Astrocyte (in vitro differentiated cells and primary cell): ENCODE measurements around the gene AJAP1. TPM values are rescaled to one million over a fixed set of nuclear protein-coding genes. Genes with fewer than 3 reads are reported as not detected.

ENCODE experiments used
- DNase-seq: peaks from one replicate; pipeline ENCODE4 v3.0.0-alpha.2; 2010; ENCODE audit warnings: low read depth
- FAIRE-seq: peaks from 2 replicates; lab custom pipeline; 2011; peaks lifted over from hg19 to GRCh38; lab: Jason Lieb, UNC
- H2AFZ ChIP-seq: 2 replicates; pipeline ENCODE4 v1.6.0; 2012; ENCODE audit warnings: low read depth, low read length, inconsistent platforms
- H3K27ac ChIP-seq: 2 replicates; pipeline ENCODE4 v1.5.1; 2011; ENCODE audit warnings: low read depth, low read length, inconsistent platforms
- H3K27me3 ChIP-seq: 2 replicates; pipeline ENCODE4 v1.6.0; 2011; ENCODE audit warnings: low read length, inconsistent platforms; ENCODE audit not compliant: insufficient read depth
- H3K36me3 ChIP-seq: 2 replicates; pipeline ENCODE4 v1.5.1; 2011; ENCODE audit warnings: low read length, inconsistent platforms; ENCODE audit not compliant: insufficient read depth
- H3K4me1 ChIP-seq: 2 replicates; pipeline ENCODE4 v1.5.1; 2011; ENCODE audit warnings: low read length, inconsistent platforms; ENCODE audit not compliant: insufficient read depth
- H3K4me2 ChIP-seq: 2 replicates; pipeline ENCODE4 v1.6.0; 2012; ENCODE audit warnings: low read length, inconsistent platforms
- H3K4me3 ChIP-seq: 2 replicates; pipeline ENCODE4 v1.5.1; 2011; ENCODE audit warnings: low read depth, mild to moderate bottlenecking, low read length, inconsistent platforms; ENCODE audit not compliant: insufficient read depth
- H3K79me2 ChIP-seq: 2 replicates; pipeline ENCODE4 v1.6.0; 2012; ENCODE audit warnings: mild to moderate bottlenecking, low read length, inconsistent platforms; ENCODE audit not compliant: insufficient read depth
- H3K9ac ChIP-seq: 2 replicates; pipeline ENCODE4 v1.6.0; 2012; ENCODE audit warnings: mild to moderate bottlenecking, low read length, inconsistent platforms
- H3K9me3 ChIP-seq: 2 replicates; pipeline ENCODE4 v1.5.1; 2012; ENCODE audit warnings: low read depth, mild to moderate bottlenecking, low read length, inconsistent platforms; ENCODE audit not compliant: insufficient read depth
- H4K20me1 ChIP-seq: 2 replicates; pipeline ENCODE4 v1.6.0; 2012; ENCODE audit warnings: low read length, inconsistent platforms; ENCODE audit not compliant: insufficient read depth
- H3K27ac Mint-ChIP-seq: one replicate; pipeline ENCODE4 v1.8.0; 2021; ENCODE audit warnings: mild to moderate bottlenecking, mixed read lengths; ENCODE audit not compliant: unreplicated experiment
- H3K27me3 Mint-ChIP-seq: one replicate; pipeline ENCODE4 v1.8.0; 2021; ENCODE audit warnings: low read depth, mixed read lengths; ENCODE audit not compliant: unreplicated experiment
- H3K36me3 Mint-ChIP-seq: one replicate; pipeline ENCODE4 v1.8.0; 2021; ENCODE audit warnings: low read depth, mixed read lengths; ENCODE audit not compliant: unreplicated experiment
- H3K4me1 Mint-ChIP-seq: one replicate; pipeline ENCODE4 v1.8.0; 2021; ENCODE audit warnings: low read depth, mixed read lengths; ENCODE audit not compliant: unreplicated experiment
- H3K4me3 Mint-ChIP-seq: one replicate; pipeline ENCODE4 v1.8.0; 2021; ENCODE audit warnings: mild to moderate bottlenecking, moderate library complexity, mixed read lengths; ENCODE audit not compliant: unreplicated experiment
- H3K9me3 Mint-ChIP-seq: one replicate; pipeline ENCODE4 v1.8.0; 2021; ENCODE audit warnings: mild to moderate bottlenecking, mixed read lengths; ENCODE audit not compliant: unreplicated experiment
- EZH2 ChIP-seq: IDR thresholded peaks from 2 replicates; pipeline ENCODE4 v1.6.1; 2012; ENCODE audit warnings: mild to moderate bottlenecking, low read length, inconsistent platforms; ENCODE audit not compliant: insufficient read depth
- total RNA-seq: library from RNA; stranded (reverse); gene quantifications from 2 replicates; pipeline ENCODE4 v1.2.1, GENCODE V29; 2021
- TF ChIP-seq, protein P1 (sequence below): IDR thresholded peaks from 2 replicates; pipeline ENCODE4 v1.5.1; 2011; ENCODE audit warnings: low read depth, mild to moderate bottlenecking, inconsistent platforms, low read length, moderate library complexity; ENCODE audit not compliant: insufficient read depth

The AJAP1 gene
- total RNA-seq, 1 donor from 2014 or later, result 0.34 TPM

DNA sequence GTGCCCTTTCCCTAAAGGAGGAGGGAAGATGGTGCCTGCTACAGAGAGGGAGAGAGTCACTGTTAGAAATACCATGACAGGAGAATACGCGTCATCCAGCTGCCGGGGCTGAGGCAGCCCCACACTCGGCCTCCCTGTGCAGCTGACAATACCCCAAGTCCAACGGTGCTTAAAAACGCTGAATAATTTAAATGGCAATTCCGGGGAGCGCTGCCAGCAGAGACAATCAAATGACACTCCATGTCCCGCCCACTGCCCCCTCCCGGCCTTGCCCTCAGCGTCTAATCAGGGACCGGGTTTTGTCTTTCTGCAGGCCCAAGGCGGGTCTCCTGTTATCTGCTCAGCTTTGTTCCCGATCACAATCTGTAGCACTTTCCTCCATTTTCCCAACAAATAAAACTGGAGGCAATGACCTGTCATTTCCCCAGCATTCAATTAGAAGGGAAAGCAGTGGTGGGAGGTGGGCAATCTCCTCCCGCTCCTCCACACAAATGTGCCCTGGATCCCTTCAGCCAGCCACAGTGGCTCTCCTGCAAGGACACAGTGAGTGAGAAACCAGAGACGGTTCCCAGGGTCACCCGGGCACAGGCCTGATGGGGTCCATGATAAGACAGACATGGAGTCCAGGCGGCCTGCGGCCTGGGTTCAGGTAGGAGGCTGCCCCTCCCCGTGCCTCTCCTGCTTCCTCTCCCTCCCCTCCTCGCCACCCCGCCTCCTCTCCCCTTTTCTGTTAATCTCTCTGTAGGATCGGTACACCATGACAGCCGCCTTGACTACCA lies 42.7 kb upstream of the AJAP1 start:
- Mint-ChIP-seq H3K27ac (no peak overlapping the region), H3K36me3 (no peaks in the 10 kb centered on the region), H3K4me3 (no peak overlapping the region), H3K27me3 (peaks cover 43% of the 10 kb centered on the region), H3K9me3 (peaks cover 22% of the 10 kb centered on the region), H3K4me1 (peaks cover 3% of the 10 kb centered on the region)
- Histone ChIP-seq H3K9ac (no peak overlapping the region), H4K20me1 (no peaks in the 10 kb centered on the region), H3K4me3 (no peak overlapping the region), H2AFZ (no peak overlapping the region), H3K36me3 (no peaks in the 10 kb centered on the region), H3K79me2 (no peaks in the 10 kb centered on the region), H3K4me1 (no peaks in the 10 kb centered on the region), H3K4me2 (no peak overlapping the region), H3K27me3 (no peaks in the 10 kb centered on the region), H3K27ac (no peak overlapping the region), H3K9me3 (peaks cover 7% of the 10 kb centered on the region)
- TF ChIP-seq EZH2, result no peak
- TF ChIP-seq, protein P1, sequence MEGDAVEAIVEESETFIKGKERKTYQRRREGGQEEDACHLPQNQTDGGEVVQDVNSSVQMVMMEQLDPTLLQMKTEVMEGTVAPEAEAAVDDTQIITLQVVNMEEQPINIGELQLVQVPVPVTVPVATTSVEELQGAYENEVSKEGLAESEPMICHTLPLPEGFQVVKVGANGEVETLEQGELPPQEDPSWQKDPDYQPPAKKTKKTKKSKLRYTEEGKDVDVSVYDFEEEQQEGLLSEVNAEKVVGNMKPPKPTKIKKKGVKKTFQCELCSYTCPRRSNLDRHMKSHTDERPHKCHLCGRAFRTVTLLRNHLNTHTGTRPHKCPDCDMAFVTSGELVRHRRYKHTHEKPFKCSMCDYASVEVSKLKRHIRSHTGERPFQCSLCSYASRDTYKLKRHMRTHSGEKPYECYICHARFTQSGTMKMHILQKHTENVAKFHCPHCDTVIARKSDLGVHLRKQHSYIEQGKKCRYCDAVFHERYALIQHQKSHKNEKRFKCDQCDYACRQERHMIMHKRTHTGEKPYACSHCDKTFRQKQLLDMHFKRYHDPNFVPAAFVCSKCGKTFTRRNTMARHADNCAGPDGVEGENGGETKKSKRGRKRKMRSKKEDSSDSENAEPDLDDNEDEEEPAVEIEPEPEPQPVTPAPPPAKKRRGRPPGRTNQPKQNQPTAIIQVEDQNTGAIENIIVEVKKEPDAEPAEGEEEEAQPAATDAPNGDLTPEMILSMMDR, result no peak
- FAIRE-seq (no peak), DNase-seq (no peak)

DNA sequence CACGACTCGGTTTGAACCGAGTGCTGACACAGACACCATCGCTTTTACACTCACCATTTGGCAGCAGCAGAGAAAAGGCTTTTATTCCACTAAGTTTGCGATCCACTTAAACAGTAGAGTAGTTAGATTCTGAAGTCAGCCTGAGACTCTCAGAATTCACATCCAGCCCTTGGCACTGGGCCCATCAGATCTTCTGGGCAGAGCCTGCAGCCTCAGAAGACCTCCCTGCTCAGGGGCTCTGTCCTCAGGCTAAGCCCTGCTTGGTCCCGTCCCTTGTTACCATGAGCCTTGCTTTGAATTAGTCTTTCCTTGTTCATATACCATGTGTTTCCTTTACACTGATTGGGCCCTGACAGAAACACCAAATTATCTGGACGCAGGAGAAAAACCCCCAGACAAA lies 41.4 kb upstream of the AJAP1 start:
- no peaks in the 10 kb centered on the region for H3K36me3 Mint-ChIP-seq
- no peak for DNase-seq

More for the DNA sequence above, 41.4 kb upstream of the AJAP1 start:
- Mint-ChIP-seq H3K4me3 (no peak overlapping the region), H3K9me3 (peaks cover 22% of the 10 kb centered on the region), H3K27me3 (peaks cover 36% of the 10 kb centered on the region), H3K4me1 (peaks cover 3% of the 10 kb centered on the region), H3K27ac (no peak overlapping the region)
- H3K27me3 ChIP-seq, result no peaks in the 10 kb centered on the region
- H3K9ac ChIP-seq, result no peak overlapping the region
- H3K36me3 ChIP-seq, result no peaks in the 10 kb centered on the region
- no peaks in the 10 kb centered on the region for H4K20me1 ChIP-seq
- no peak overlapping the region for H3K4me3 ChIP-seq
- TF ChIP-seq, protein P1, result no peak
- TF ChIP-seq EZH2, result no peak
- no peak overlapping the region for H3K4me2 ChIP-seq
- H3K79me2 ChIP-seq, result no peaks in the 10 kb centered on the region
- no peak overlapping the region for H3K27ac ChIP-seq
- H3K4me1 ChIP-seq, result no peaks in the 10 kb centered on the region
- peaks cover 7% of the 10 kb centered on the region for H3K9me3 ChIP-seq
- FAIRE-seq, result no peak
- no peak overlapping the region for H2AFZ ChIP-seq
